GM18508 (cell line): ENCODE results near the gene IFI16.

Experiments
- ATAC-seq: cut with Tn5 transposase; IDR thresholded peaks from one replicate; pipeline ENCODE4 v1.9.1; 2021; ENCODE audit warnings: moderate number of reproducible peaks; ENCODE audit not compliant: insufficient read depth, unreplicated experiment

Gene IFI16

DNA sequence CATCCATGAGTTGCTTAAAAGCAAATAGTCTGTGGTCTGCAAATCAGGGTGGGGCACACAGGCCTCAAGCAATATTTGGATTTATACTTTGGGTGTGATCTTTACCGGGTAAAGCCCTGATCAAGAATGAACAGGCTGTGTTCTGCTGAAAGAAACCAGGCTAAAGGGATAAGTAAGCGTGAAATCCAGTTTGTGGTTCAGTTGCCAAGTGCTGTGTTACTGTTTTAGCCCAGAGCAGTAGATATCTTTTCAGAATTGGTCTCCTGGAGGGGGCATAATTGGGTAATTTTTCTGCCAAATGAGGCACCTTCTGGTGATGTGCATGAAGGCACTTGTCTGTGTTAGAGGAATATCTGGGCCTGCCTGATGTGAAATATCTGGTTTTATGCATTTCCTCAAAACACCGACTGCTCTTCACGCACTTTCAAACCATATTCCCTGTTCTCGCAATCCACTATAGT, 45.5 kb downstream of the IFI16 start:
- ATAC-seq = no peak

DNA sequence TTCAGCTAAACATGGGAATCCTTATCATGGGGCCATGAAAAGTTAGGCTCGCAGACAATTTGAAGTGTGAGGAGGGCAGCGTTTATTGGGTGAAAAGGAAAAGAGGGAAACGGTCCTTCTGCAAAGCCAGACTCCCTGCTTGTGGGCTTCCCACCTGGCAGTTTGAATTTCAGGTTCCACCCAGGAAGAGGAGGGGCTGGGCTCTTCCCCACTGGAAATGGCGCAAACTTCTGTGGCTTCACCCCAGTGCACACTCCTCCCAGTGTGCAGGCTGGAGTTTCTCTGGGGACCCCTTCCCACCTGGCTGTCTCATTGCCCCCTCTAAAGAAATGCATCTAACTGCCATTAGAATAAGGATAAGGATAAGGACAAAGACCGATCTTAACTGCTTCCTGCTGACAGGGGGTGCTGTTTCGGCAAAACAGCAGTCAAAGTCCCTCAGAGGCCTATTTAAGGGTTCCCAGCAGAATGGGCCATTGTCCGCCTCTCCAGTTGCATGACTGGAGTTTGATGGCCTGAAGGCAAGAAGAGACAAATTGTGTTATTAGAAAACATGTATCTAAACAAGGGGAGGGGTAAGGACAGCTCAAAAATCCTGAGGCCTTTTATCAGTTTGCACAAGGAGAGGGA, 46.5 kb downstream of the IFI16 start:
- no peak for ATAC-seq

DNA sequence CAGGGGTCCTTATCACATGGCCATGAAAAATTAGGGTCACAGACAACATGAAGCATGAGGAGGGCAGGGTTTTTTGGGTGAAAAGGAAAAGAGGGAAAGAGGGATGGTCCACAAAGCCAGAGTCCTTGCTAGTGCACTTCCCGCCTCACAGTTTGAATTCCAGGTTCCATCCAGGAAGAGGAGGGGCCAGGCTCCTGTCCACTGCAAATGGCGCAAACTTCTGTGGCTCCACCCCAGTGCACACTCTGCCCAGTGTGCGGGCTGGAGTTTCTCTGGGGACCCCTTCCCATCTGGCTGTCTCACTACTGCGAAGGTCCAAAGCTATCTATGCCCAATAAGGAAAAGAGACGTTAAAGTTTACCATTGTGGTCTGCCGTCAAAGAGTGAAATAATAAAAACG, 49.0 kb downstream of the IFI16 start:
- no peak for ATAC-seq

DNA sequence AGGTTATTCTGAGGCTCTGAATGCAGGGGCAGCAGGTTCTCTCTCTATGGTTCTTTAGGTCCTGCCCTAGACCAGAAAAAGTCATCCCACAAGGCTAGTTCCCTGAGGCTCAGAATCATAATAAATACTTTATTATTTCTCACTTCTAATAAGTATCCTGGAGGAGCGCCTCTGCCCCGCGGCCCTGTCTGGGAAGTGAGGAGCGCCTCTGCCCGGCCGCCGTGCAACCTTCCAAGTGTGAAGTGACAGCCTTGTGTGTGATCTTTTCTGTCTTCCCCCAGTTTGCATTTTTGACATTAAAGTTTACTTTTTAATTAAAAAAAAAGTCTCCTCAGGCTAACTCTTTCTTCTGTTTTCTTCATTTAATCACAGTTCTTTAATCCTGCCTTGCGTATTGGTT, 55.4 kb downstream of the IFI16 start:
- ATAC-seq = no peak

DNA sequence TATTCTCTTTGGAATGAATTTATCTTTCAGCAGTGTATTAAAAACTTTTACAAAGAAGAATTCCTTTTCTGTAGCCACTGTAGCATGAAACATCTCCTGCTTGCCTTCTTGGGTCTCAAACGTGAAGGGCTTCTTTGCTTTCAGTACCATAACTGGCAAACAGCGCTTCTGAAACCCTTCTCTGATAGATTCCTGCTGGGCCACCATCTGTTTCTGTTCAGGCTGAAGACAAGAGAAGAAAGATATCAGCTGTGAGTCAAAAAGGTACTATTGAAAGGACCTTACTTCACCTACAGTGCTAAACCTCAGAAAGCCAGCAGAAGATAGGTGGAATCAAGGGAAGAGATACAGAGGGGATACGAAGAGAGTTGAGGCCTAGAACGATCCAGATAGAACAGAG, 56.4 kb downstream of the IFI16 start:
- ATAC-seq = no peak

DNA sequence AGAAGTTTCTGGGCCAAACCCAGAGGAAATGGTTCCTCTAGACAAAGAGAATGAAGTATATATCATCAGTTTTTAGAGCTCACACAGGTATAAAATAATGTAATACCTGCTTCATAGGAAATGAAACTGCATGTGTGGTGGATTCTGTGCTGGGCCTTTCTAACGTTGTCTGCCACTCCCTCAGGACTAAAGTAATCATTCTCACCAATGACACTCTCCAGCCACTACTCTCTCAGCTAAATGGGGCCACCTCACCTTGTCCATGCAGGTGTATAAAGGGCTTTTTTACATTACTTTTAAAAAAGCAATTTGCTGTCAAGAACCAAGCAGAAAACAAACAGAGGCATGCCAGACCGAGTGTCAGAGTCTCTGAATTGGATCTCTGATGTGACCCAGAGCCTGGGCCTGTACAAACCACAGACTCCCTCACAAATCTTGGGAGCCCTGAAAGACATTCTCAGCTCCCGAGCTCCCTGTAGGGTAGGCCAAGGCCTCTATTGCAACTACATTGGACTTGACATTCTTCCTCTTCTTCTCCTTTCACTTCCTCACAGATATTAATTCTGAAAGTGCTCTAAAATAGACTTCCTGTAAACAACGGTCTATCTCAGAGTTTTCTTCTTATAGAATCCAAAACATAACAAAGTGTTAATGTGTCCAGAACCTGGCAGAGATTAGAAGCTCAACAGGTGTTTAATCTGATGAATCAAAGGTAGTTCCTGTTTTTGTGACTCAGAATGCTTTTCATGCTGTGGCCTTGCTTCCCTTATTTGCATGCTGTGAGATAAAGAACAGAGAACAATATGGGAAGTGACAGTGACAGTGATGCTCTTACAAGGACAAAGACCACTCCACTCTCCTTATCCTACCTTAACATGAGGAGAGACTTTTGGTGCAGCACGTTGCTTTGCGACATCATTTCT, 58.3 kb downstream of the IFI16 start:
- ATAC-seq = peak; percentile 93

DNA sequence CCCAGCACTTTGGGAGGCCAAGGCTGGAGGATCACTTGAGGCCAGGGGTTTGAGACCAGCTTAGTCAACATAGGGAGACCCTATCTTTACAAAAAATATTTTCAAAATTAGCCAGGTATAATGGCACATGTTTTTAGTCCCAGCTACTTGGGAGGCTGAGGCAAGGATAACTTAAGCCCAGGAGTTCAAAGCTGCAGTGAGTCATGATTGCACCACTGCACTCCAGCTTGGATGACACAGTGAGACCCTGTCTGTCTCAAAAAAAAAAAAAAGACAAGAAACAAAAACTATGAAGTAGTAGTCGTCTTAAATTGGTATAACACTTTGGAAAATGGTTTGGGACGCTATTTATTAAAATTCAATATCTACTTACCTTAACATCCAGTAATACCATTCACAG, 59.2 kb downstream of the IFI16 start:
- ATAC-seq = no peak

DNA sequence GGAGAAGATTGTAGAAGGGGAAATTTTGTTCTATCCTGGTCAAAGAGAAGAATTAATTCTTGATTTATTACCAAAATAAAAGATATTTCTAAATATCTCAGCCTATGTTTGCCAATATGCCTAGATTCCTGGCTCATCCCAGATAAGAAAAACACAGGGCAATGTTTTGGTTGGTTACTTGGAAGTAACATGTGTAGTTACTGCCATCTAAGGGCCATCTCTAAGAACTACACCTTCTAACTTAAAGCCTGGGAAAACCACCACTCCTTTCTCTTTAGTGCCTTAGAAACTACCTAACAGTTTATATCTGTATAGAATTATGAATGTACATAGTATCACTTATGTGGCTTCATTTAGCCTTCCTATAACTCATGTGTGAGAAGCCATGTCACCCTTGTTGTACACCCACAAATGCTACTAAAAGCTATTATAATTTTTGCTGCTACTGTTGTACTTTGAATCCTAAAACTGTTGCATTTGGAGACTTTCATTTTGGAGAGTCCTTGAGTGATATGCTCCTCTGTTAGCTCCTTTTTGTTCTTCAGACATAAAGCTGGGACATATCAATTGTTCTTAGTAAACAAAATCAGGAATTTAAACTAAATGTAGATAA, 62.4 kb downstream of the IFI16 start:
- ATAC-seq = no peak

DNA sequence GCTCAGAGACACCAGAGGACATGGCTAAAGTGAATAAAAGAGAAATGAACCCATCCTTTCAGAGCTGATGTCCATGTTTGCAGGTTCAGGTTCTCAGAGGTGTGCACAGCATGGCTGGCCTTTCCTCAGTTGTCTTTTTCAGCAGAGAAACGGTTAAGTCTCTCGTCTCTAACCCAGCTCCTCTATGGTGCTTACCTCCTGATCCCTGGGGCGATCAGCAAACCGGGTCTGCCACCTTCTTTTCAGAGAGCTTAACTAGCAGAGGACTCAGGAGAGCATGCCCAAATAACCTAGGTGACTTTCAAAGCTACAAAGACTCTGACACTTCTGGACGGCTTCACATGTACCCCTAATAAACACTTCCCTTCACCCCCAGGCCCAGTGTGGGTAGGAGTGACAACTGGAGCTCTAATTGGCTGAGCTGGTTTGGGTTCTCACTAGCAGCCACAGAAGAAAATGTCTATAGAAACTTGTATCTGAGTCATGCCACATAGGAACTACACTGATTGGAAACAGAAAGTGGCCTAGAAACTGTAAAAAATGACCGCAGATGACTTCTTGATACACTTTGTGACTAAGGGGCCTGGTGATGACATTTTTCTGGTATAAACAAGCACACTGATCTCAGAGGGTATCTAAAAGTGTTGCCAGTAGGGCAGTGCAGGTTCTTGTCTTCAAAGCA, 66.9 kb downstream of the IFI16 start, which contains the start of gene AIM2:
TSS of gene AIM2 (minus strand) at position 329 of the 682 bp plus-strand sequence. CDS start 3,267 bp downstream, outside the sequence.
- ATAC-seq = peak; percentile 77

DNA sequence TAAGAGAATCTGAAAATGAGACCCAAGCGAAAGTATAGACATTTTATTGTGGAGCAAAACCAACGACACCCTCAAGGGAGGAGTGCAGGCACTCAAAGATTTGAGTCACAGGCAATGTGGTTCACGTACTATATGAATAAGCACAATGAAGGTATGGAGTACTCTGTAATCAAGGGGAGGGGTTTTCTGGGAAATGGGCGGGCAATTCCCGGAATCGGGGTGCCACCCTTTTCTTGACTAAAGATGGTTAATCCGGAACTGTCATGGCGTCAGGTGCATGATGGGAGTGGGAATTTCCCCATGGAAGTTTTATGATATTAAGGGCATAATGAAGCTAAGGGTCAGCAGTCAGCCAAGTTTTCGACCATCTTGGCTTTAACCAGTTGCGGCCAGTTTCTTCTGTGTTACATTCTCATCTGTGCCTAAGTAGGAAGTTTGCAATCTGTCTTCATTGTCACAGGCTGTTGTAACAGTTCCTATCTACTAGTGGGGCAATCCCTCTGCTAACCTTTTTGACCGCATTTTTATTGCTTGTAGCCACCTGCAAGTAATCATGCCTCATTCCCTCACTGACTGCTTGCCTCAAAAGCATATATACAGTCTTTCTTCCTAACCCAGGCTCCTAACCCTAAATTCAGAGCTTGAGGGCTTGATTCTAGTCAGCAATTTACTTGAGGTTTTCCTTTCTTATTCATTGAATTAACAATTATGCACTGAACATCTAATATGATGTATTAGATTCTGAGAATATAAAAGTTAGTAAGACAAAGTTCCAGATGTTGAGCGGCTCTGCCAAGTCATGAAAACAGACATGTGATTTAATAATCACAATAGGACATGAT, 67.6 kb downstream of the IFI16 start:
- ATAC-seq = peak; percentile 43

DNA sequence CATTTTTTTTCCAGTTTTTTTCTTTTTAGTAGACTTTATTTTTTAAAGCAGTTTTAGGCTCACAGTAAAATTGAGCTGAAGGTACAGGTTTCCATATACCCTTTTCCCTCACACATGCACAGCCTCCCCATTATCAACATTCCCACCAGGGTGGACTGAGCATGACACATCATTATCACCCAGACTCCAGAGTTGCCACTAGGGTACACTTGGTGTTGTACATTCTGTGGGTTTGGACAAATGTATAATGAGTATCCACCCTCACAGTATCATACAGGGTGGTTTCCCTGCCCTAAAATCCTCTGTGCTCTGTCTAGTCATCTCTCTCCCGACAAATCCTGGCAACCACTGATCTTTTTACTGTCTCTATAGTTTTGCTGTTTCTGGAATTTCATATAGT, 69.8 kb downstream of the IFI16 start:
- no peak for ATAC-seq

DNA sequence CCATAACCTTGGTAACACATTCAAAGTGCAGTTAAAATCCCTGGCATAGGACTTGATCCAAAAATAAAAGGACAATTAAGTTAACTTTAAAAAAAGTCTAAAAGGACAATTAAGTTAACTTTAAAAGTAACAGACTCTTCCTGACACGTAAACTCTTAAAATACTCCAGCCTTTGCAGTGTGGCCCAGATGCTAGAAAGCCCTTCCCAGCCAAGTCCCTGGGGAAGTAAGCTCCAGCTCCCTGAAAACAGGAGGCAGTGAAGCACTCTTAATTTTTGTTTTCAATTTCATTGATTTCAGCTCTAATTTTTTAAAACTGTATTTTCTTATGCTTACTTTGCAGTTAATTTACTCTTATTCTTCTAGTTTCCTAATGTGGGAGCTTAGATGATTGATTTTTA, 71.9 kb downstream of the IFI16 start:
- no peak for ATAC-seq

DNA sequence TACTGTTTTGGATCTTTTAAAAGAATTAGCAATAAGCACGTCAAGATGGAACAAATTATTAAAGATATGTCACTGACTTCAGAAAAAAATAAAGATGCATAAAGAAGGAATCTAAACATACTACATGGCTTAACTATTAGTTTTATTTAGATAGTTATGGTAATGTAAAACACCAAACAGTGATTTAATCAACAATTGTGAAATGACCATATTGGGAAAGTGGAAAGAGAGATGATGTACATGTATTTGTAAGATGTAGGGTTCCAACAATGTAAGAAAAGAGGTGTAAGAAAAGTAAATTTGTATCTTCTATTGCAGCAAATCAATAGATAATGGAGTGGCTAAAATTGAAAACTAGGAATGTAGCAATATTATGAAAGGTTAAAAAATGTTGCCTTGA, 73.3 kb downstream of the IFI16 start:
- no peak for ATAC-seq

DNA sequence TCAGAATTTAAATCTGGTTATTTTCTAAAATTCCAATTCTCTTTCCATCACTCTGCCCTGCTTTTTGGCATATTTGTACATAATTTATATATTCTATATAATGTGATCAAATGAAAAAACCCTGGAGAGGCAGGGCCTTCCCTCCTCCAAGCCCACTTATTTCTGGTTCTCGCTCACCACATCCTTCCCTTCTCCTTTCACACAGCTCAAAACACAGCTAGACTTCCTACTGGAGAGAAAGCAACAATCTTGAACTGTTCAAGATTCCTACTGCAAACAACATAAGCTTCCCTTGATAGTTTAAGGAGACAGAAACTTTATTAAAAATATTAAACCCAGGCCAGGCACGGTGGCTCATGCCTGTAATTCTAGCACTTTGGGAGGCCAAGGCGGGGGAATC, 74.4 kb downstream of the IFI16 start:
- no peak for ATAC-seq

DNA sequence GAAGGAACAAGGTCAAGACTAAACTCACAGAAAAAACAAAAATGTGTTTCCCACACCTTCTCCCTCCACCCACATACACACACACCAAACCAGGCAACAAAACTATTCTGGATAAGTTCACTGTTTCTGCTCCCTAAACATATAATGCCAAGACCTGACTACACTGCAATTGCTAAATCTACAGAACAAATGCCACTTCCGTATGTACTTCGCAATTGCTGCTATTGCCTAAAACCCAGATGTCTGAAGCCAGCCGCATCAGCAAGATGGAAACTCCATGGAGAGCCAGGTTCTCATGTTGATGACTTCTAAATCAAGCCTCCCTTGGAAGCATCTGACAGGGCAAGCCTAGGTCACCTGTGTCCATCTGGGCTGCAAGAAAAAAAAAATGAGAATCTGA, 75.2 kb downstream of the IFI16 start:
- no peak for ATAC-seq

DNA sequence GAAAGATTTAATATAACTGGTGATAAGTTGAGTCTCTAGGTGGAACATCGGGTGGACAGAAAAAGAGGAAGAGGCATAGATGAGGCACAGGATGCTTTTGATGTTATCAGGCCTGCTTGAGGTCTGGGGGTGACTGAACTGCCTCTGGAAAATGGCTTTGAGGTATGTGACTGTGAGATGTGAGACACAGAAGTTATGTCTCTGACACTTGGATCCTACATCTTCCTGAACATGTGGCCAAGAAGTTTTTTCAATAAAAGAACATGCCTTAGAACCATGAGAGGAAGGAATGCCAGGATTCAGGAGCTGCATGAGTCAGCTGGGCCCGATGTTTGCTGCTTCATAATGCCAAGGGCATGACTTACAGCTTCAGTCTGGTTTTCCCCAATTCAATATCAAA, 78.3 kb downstream of the IFI16 start:
- no peak for ATAC-seq

DNA sequence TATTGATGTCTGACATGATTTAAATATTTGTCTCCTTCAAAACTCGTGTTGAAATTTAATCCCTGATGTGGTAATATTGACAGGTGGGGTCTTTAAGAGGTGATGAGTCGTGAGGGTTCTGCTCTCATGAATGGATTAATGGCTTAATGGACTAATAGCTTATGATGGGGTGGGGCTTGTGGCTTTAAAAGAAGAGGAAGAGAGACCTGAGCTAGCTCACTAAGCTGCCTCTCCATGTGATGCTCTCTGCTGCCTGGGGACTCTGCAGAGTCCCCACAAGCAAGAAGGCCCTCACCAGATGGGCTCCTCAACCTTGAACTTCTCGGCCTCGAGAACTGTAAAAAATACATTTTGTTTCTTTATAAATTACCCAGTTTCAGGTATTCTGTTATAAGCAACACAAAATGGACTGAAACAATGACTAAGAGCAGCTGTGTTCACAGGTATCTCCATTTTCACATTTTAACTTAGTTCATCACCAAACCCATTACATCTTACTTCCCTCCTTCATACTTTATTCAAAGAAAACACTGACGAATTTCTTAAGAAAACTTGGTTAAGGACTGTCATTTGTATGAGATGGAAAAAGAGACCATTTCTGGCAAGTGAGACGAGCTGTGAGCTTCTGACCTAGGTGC, 79.0 kb downstream of the IFI16 start:
- ATAC-seq = no peak

DNA sequence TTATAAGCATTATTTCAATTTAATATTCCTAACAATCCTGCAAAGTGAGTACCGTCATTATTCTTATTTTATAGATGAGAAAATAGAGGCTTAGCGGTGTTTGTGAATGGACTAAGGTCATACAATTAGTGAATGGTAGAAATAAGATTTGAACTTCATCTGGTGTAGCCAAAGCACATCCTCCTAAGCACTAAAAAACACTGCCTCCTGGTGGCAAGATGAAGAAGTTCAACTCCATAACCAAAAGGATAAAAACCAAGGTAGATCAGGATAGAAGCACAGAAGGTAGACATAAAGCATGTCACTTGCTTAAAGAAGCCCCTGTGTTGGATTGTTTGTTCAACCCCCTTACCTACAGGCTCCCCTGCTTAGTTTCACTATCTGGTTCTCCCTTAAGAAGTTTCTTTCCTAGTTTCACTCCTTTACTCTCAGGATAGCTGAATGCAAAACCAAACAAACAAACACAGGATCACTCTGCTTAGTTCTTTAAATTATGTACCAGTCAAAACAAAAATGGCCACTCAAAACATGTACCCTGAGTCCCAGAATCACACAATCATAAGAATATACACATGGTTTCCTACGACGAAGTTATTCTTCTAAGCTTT, 79.6 kb downstream of the IFI16 start:
- ATAC-seq = no peak
